PC-3 (cell line): ENCODE results near the gene AKNA. TPM values are rescaled to one million over a fixed set of nuclear protein-coding genes. Genes with fewer than 3 reads are reported as not detected.

Source experiments
- ATAC-seq: fragments of 200-7000 bp; cut with Tn5 transposase; 2 replicates; pipeline ENCODE4 v1.9.1; 2020; ENCODE audit warnings: mild to moderate bottlenecking, moderate library complexity
- BruUV-seq: library from RNA; stranded (reverse); fragments of 400-500 nt; replicated peaks from 2 replicates; lab custom pipeline; 2021; lab: Mats Ljungman, UMichigan
- CTCF ChIA-PET: fragments of 300-600 bp; sonication (Branson Sonifier 250); formaldehyde crosslinking; loops from one replicate; lab custom pipeline; 2022; ENCODE audit warnings: antibody characterized with exemption; lab: Charles Lee
- POLR2A ChIA-PET: fragments of 300-600 bp; sonication (Branson Sonifier 250); formaldehyde crosslinking; loops from one replicate; lab custom pipeline; 2022; ENCODE audit warnings: antibody characterized with exemption; ENCODE audit not compliant: unreplicated experiment; lab: Charles Lee
- DNase-seq: peaks from one replicate; pipeline ENCODE4 v3.0.0-alpha.2; 2015
- H2AFZ ChIP-seq: fragments of 300-600 bp; sonication (generic); 2 replicates; pipeline ENCODE4 v1.6.0; 2016; ENCODE audit warnings: antibody characterized with exemption, low read length
- H3F3A ChIP-seq: fragments of 300-600 bp; sonication (generic); one replicate; pipeline ENCODE4 v1.6.0; 2017; ENCODE audit warnings: antibody characterized with exemption, low read length, control low read depth, mild to moderate bottlenecking; ENCODE audit not compliant: unreplicated experiment
- H3K27ac ChIP-seq: fragments of 300-600 bp; sonication (generic); 2 replicates; pipeline ENCODE4 v1.5.1; 2016; ENCODE audit warnings: mild to moderate bottlenecking, low read length
- H3K27me3 ChIP-seq: fragments of 300-600 bp; sonication (generic); 2 replicates; pipeline ENCODE4 v1.6.1; 2016; ENCODE audit warnings: low read length, mixed read lengths
- H3K36me3 ChIP-seq: fragments of 300-600 bp; sonication (generic); 2 replicates; pipeline ENCODE4 v1.6.1; 2016; ENCODE audit warnings: low read depth, mixed run types, low read length, mixed read lengths
- H3K4me1 ChIP-seq: fragments of 300-600 bp; sonication (generic); 2 replicates; pipeline ENCODE4 v1.5.1; 2016; ENCODE audit warnings: low read length; ENCODE audit not compliant: insufficient read depth
- H3K4me2 ChIP-seq: fragments of 300-600 bp; sonication (generic); 2 replicates; pipeline ENCODE4 v1.6.0; 2016; ENCODE audit warnings: low read length
- H3K4me3 ChIP-seq: fragments of 300-600 bp; sonication (generic); 2 replicates; pipeline ENCODE4 v1.5.1; 2016; ENCODE audit warnings: mild to moderate bottlenecking, low read length, mixed read lengths
- H3K79me2 ChIP-seq: fragments of 300-600 bp; sonication (generic); 2 replicates; pipeline ENCODE4 v1.6.1; 2017; ENCODE audit warnings: low read length, mixed read lengths
- H3K9ac ChIP-seq: fragments of 300-600 bp; sonication (generic); 2 replicates; pipeline ENCODE4 v1.6.0; 2016; ENCODE audit warnings: mild to moderate bottlenecking, low read length
- H3K9me2 ChIP-seq: fragments of 300-600 bp; sonication (generic); replicated peaks from 2 replicates; pipeline ENCODE4 v1.6.1; 2016; ENCODE audit warnings: mixed run types, low read length, mixed read lengths
- H3K9me3 ChIP-seq: fragments of 300-600 bp; sonication (generic); 2 replicates; pipeline ENCODE4 v1.6.1; 2016; ENCODE audit warnings: low read length, mixed read lengths
- H4K20me1 ChIP-seq: fragments of 300-600 bp; sonication (generic); 2 replicates; pipeline ENCODE4 v1.6.1; 2016; ENCODE audit warnings: low read length, mixed read lengths
- CTCF ChIP-seq: fragments of 300-600 bp; sonication (generic); conservative IDR thresholded peaks from 2 replicates; pipeline ENCODE4 v1.5.1; 2017; ENCODE audit warnings: antibody characterized with exemption, low read depth, mild to moderate bottlenecking, low read length
- EZH2 ChIP-seq: fragments of 300-600 bp; sonication (generic); IDR thresholded peaks from one replicate; pipeline ENCODE4 v1.6.1; 2017; ENCODE audit warnings: antibody characterized with exemption, mild to moderate bottlenecking, low read length; ENCODE audit not compliant: unreplicated experiment
- EZH2phosphoT487 ChIP-seq: fragments of 300-600 bp; sonication (generic); IDR thresholded peaks from 2 replicates; pipeline ENCODE4 v1.6.1; 2018; ENCODE audit warnings: mild to moderate bottlenecking, antibody characterized with exemption, low read length, borderline replicate concordance
- intact Hi-C: fragments of 100-400 bp; cut with micrococcal nuclease; formaldehyde crosslinking; loops from 2 replicates; pipeline ENCODE4 v1.9.0; 2023
- total RNA-seq: library from RNA; depleted of rRNA; stranded (reverse); fragments of >200 nt; gene quantifications from 2 replicates; pipeline ENCODE4 v1.2.3, GENCODE V29; 2014

The AKNA gene
- total RNA-seq, 1 experiment from 2014 or later, result 9.1 TPM

DNA sequence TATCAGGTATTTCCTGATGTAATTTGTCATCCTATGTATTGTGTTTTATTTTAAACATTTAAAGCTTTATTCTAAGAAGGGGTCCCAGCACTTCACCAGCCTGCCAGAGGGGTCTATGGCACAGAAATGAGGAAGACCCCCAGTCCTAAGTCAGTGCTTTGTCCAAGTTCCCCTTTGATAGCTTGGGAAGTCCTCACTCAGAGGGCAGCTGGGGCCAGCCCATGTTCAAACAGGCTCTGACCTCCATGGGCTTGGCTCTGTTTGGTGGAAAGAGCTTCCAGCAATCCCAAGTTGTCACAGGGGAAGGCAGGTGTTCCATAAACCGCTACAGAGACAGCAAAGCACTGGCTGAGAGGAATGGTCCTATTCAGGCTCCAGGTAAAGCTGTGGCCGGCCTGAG is 26.6 kb upstream of the AKNA start:
- ChIA-PET CTCF (interaction anchor here (0.6 kb wide), 1 partner anchor 21 kb away, joined by 4 read pairs; no protein-coding TSS in a partner anchor), POLR2A (no interaction called here)
- ATAC-seq (no peak), DNase-seq (no peak)
- Histone ChIP-seq H3K4me1 (peaks cover 3% of the 10 kb centered on the region; the same call in 1 of the 2 replicates), H3K9me3 (no peaks in the 10 kb centered on the region), H3K27ac (no peak overlapping the region), H3K9ac (no peak overlapping the region), H3K4me2 (no peak overlapping the region), H2AFZ (no peak overlapping the region), H4K20me1 (no peaks in the 10 kb centered on the region), H3F3A (no peaks in the 10 kb centered on the region), H3K79me2 (no peaks in the 10 kb centered on the region), H3K4me3 (no peak overlapping the region), H3K36me3 (no peaks in the 10 kb centered on the region), H3K27me3 (no peaks in the 10 kb centered on the region), H3K9me2 (no peaks in the 10 kb centered on the region)
- no TSS peak for BruUV-seq
- TF ChIP-seq CTCF (no peak), EZH2 (no peak), EZH2phosphoT487 (no peak)
- intact Hi-C loops, result no loop called here

DNA sequence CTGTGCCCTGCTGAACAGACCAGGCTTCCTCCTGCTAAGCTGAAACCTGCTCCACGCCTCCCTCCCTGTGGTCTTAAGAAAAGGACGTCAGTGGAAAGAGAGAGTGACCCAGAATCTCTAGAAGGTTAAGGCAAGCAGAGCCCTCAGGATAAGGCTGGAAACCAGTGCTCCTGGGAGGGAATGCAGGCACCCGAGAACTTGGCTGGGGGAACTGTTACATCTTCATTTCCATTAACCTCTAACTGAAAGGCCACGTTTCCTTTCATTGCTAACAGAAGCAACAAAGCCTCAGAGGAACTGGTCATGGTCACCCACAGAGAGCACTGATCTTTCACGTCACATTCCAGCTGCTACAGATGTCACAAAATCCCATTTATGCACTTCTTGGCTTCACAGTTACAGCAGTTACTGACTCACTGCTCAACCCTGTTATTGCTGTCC is 26.1 kb upstream of the AKNA start:
- Histone ChIP-seq H3K79me2 (no peaks in the 10 kb centered on the region), H3K36me3 (no peaks in the 10 kb centered on the region), H3K9ac (no peak overlapping the region), H3K4me2 (no peak overlapping the region), H4K20me1 (no peaks in the 10 kb centered on the region), H2AFZ (no peak overlapping the region), H3K4me3 (no peak overlapping the region), H3K9me2 (no peaks in the 10 kb centered on the region), H3K4me1 (peaks cover 3% of the 10 kb centered on the region; the same call in 1 of the 2 replicates), H3K9me3 (no peaks in the 10 kb centered on the region), H3K27ac (no peak overlapping the region), H3F3A (no peaks in the 10 kb centered on the region), H3K27me3 (no peaks in the 10 kb centered on the region)
- CTCF ChIA-PET, result no interaction called here
- no peak for TF ChIP-seq CTCF
- TF ChIP-seq EZH2phosphoT487, result no peak
- no peak for TF ChIP-seq EZH2
- intact Hi-C loops, result no loop called here
- POLR2A ChIA-PET, result no interaction called here
- no peak for DNase-seq
- BruUV-seq, result no TSS peak
- no peak for ATAC-seq

GRCh38 chr9:114412048-114412683 is 24.4 kb upstream of the AKNA start:
- POLR2A ChIA-PET, result no interaction called here
- intact Hi-C loops, result no loop called here

More at GRCh38 chr9:114412048-114412683, 24.4 kb upstream of the AKNA start:
- CTCF ChIA-PET, result no interaction called here
- Histone ChIP-seq H3K9me3 (no peaks in the 10 kb centered on the region), H4K20me1 (no peaks in the 10 kb centered on the region), H3K4me2 (no peak overlapping the region), H3K4me3 (no peak overlapping the region), H3K27ac (no peak overlapping the region), H3K9me2 (no peaks in the 10 kb centered on the region), H3F3A (no peaks in the 10 kb centered on the region), H2AFZ (no peak overlapping the region), H3K36me3 (no peaks in the 10 kb centered on the region), H3K79me2 (no peaks in the 10 kb centered on the region), H3K9ac (no peak overlapping the region), H3K27me3 (no peaks in the 10 kb centered on the region), H3K4me1 (no peaks in the 10 kb centered on the region)
- ATAC-seq (no peak), DNase-seq (no peak)
- TF ChIP-seq EZH2 (no peak), CTCF (no peak), EZH2phosphoT487 (no peak)
- no TSS peak for BruUV-seq
